AG04450 (cell line): ENCODE results near the gene ZCCHC14. TPM values are rescaled to one million over a fixed set of nuclear protein-coding genes. Genes with fewer than 3 reads are reported as not detected.
"Not testable (repeated sequence)": the region's sequence is repeated elsewhere in the genome, so short reads cannot be mapped to it uniquely, and the experiment has no call there.

Experiments used
- CTCF ChIA-PET: fragments of 300-600, 350-600 bp; formaldehyde crosslinking; extraction: SDS; loops from one replicate; lab custom pipeline; 2022; ENCODE audit warnings: antibody characterized with exemption, inconsistent platforms; lab: Charles Lee
- POLR2A ChIA-PET: fragments of 350-600 bp; formaldehyde crosslinking; extraction: SDS; loops from one replicate; lab custom pipeline; 2021; ENCODE audit warnings: antibody characterized with exemption, inconsistent platforms; lab: Yijun Ruan, JAX
- DNase-seq: peaks from one replicate; pipeline ENCODE4 v3.0.0-alpha.2; 2011; ENCODE audit warnings: low read depth, low spot score
- H3K27ac ChIP-seq: one replicate; pipeline ENCODE4 v1.5.1; 2012; ENCODE audit warnings: low read depth, low read length, control low read depth
- H3K27me3 ChIP-seq: one replicate; pipeline ENCODE4 v1.6.0; 2012; ENCODE audit warnings: low read length; ENCODE audit not compliant: control insufficient read depth, insufficient read depth
- H3K4me3 ChIP-seq: 2 replicates; pipeline ENCODE4 v1.5.1; 2011; ENCODE audit warnings: mild to moderate bottlenecking, low read depth, low read length, control low read depth
- H3K9me3 ChIP-seq: 2 replicates; pipeline ENCODE4 v1.5.1; 2012; ENCODE audit warnings: low read length; ENCODE audit not compliant: control insufficient read depth, insufficient read depth
- polyA plus RNA-seq: library from polyadenylated mRNA; depleted of rRNA; stranded (reverse); fragments of >200 nt; gene quantifications from 2 replicates; pipeline ENCODE4 v1.2.3, GENCODE V29; 2011
- TF ChIP-seq, protein P1 (sequence below): IDR thresholded peaks from 2 replicates; pipeline ENCODE4 v1.5.1; 2011; ENCODE audit warnings: low read depth, low read length, control low read depth, inconsistent platforms

The ZCCHC14 gene
- polyA plus RNA-seq, 1 experiment = 6.2 TPM

GRCh38 chr16:87366930-87367329 is 125.9 kb downstream of the ZCCHC14 start:
- ChIA-PET CTCF (no interaction called here), POLR2A (no interaction called here)
- no peak for DNase-seq
- TF ChIP-seq, protein P1, sequence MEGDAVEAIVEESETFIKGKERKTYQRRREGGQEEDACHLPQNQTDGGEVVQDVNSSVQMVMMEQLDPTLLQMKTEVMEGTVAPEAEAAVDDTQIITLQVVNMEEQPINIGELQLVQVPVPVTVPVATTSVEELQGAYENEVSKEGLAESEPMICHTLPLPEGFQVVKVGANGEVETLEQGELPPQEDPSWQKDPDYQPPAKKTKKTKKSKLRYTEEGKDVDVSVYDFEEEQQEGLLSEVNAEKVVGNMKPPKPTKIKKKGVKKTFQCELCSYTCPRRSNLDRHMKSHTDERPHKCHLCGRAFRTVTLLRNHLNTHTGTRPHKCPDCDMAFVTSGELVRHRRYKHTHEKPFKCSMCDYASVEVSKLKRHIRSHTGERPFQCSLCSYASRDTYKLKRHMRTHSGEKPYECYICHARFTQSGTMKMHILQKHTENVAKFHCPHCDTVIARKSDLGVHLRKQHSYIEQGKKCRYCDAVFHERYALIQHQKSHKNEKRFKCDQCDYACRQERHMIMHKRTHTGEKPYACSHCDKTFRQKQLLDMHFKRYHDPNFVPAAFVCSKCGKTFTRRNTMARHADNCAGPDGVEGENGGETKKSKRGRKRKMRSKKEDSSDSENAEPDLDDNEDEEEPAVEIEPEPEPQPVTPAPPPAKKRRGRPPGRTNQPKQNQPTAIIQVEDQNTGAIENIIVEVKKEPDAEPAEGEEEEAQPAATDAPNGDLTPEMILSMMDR = no peak
- Histone ChIP-seq H3K27me3 (no peaks in the 10 kb centered on the region), H3K9me3 (no peaks in the 10 kb centered on the region), H3K4me3 (no peak overlapping the region), H3K27ac (no peak overlapping the region)

- Histone ChIP-seq H3K27ac (no peak overlapping the region), H3K4me3 (no peak overlapping the region), H3K9me3 (no peaks in the 10 kb centered on the region), H3K27me3 (no peaks in the 10 kb centered on the region)
- DNase-seq = no peak
- CTCF ChIA-PET = no interaction called here
- POLR2A ChIA-PET = no interaction called here
- TF ChIP-seq, protein P1 = no peak
Measured at GRCh38 chr16:87366288-87366687, 126.5 kb downstream of the ZCCHC14 start.

DNA sequence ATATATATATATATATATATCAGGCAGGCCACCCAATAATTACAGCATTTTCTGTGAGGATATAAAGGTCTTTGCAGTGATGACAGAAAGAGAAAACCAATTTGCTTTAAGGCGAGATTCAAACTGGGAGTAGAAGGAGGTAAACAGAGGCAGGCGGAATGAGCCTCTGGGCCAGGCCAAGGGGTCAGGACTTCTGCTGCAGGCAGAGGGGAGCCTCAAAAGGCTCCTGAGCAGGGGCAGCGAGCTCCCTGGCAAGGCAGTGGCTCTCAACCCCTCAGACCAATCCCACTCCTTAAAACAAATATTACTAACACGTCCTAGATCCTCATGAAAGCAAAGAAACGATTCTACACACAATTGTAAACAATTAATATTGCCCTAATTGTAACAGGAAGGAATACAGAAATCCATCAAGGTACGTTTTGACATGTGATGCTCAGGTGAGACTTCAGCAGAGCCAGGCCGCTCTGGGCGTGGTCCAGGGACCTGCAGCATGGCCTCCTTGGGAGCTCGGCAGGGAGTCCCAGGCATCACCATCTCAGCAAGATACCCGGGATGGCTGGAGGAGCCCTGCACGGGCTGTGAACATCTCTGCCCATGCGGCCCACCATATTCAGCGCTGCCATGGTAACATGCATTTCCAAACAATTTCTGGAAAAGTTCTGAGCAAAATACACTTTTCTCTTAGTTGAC is 127.7 kb downstream of the ZCCHC14 start:
- Histone ChIP-seq H3K4me3 (no peak overlapping the region), H3K9me3 (no peaks in the 10 kb centered on the region; the same call in 1 of the 2 replicates), H3K27me3 (no peaks in the 10 kb centered on the region), H3K27ac (no peak overlapping the region)
- ChIA-PET POLR2A (no interaction called here), CTCF (no interaction called here)
- TF ChIP-seq, protein P1 = no peak
- DNase-seq = no peak

- Histone ChIP-seq H3K9me3 (no peaks in the 10 kb centered on the region; the same call in 1 of the 2 replicates), H3K27ac (peak overlapping the region; percentile 39), H3K27me3 (no peaks in the 10 kb centered on the region), H3K4me3 (peak overlapping the region; percentile 10; the same call in 1 of the 2 replicates)
- CTCF ChIA-PET = interaction anchor here (0.5 to 1.3 kb wide), 3 partner anchors 19 to 273 kb away, joined by 3 to 5 read pairs (median 3); no protein-coding TSS in a partner anchor
- TF ChIP-seq, protein P1 = no peak
- no peak for DNase-seq
- POLR2A ChIA-PET = interaction anchor here (0.7 to 1.6 kb wide), 5 partner anchors 12 to 47 kb away, joined by 3 to 9 read pairs (median 3); partner anchors contain the start of genes C16orf95 and FBXO31
Measured at GRCh38 chr16:87363771-87364455, 128.9 kb downstream of the ZCCHC14 start.

- POLR2A ChIA-PET = interaction anchor here (0.7 to 1.6 kb wide), 4 partner anchors 12 to 46 kb away, joined by 3 to 9 read pairs (median 4); partner anchors contain the start of genes C16orf95 and FBXO31
- not testable (repeated sequence) for H3K9me3 ChIP-seq, H3K4me3 ChIP-seq, H3K27me3 ChIP-seq, DNase-seq, H3K27ac ChIP-seq
- CTCF ChIA-PET = interaction anchor here (1.2 to 1.3 kb wide), 2 partner anchors 38 to 274 kb away, joined by 3 to 5 read pairs; no protein-coding TSS in a partner anchor
Measured at GRCh38 chr16:87362828-87363559, 129.8 kb downstream of the ZCCHC14 start.
